Fibroblast of the aortic adventitia (primary cell): Measurements from ENCODE around the gene PIGU. TPM values are rescaled to one million over a fixed set of nuclear protein-coding genes. Genes with fewer than 3 reads are reported as not detected.

ENCODE experiments used
- DNase-seq: peaks from one replicate; pipeline ENCODE4 v3.0.0-alpha.2; 2010; ENCODE audit warnings: low read depth
- H3K4me3 ChIP-seq: 2 replicates; pipeline ENCODE4 v1.5.1; 2011; ENCODE audit warnings: low read depth, mild to moderate bottlenecking, control low read depth, low read length, moderate library complexity
- total RNA-seq: library from RNA; depleted of rRNA; stranded (reverse); fragments of >200 nt; gene quantifications from 2 replicates; pipeline ENCODE4 v1.2.3, GENCODE V29; 2012; ENCODE audit warnings: low replicate concordance
- TF ChIP-seq, protein P1 (sequence below): IDR thresholded peaks from 2 replicates; pipeline ENCODE4 v1.5.1; 2011; ENCODE audit warnings: mild to moderate bottlenecking, low read length, control low read depth, inconsistent platforms; ENCODE audit not compliant: insufficient read depth

PIGU gene
- total RNA-seq, 1 donor = 21.1 TPM

DNA sequence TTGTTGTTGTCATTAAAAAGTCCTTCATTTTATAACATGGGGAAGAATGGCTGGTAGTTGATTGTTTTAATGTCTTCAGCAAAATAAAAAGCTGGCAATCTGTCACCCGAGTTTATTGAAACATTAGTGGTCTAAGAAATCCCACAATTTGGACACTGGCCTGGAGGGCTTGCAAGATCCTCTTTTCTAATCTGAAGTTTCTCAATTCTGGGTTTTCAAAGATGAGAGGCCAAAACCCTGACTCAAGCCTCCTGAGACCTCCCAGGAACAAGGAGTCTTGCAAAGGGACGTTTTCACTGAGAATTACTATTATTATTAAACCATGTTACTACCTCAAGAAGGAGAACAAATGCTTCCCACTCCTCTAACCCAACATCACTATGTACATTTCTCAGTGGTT, 98.9 kb downstream of the PIGU start:
- no peak overlapping the region for H3K4me3 ChIP-seq
- TF ChIP-seq, protein P1, sequence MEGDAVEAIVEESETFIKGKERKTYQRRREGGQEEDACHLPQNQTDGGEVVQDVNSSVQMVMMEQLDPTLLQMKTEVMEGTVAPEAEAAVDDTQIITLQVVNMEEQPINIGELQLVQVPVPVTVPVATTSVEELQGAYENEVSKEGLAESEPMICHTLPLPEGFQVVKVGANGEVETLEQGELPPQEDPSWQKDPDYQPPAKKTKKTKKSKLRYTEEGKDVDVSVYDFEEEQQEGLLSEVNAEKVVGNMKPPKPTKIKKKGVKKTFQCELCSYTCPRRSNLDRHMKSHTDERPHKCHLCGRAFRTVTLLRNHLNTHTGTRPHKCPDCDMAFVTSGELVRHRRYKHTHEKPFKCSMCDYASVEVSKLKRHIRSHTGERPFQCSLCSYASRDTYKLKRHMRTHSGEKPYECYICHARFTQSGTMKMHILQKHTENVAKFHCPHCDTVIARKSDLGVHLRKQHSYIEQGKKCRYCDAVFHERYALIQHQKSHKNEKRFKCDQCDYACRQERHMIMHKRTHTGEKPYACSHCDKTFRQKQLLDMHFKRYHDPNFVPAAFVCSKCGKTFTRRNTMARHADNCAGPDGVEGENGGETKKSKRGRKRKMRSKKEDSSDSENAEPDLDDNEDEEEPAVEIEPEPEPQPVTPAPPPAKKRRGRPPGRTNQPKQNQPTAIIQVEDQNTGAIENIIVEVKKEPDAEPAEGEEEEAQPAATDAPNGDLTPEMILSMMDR = no peak
- DNase-seq = peak; percentile 80

DNA sequence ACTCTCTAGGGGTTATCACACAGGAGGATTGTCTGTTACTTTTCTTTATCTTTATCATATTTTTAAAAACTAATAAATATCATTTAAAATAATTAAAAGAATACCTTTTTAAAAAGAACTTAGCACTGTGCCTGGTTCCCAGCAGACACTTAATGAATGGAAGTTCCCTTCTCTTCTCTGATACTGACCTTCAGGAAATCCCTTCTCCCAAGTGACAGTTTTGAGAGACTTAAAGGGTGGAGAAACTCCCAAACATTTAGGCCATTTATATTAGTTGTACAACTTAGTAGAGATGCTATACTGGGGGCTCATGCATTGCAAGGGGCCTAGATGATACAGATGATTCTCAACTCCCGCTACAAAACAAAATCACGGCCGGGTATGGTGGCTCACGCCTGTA, 99.8 kb downstream of the PIGU start:
- H3K4me3 ChIP-seq = no peak overlapping the region
- TF ChIP-seq, protein P1 = no peak
- no peak for DNase-seq

DNA sequence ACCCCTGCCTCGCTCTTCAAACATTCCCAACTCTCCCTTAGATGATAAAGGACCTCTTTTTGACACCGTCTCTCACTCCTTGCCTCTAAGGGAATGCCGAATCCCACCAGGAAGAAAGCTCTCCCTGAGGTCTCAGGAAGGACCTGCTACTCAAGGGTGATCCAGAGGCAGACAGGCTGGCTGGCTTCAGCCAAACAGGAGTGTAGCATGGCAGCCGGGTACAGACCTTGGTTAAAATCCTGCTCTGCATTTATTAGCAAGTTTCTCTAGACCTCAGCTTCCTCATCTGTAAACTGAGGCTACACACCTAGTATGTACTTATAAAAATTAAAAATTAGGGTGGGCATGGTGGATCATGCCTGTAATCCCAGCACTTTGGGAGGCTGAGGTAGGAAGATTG, 101.1 kb downstream of the PIGU start:
- no peak overlapping the region for H3K4me3 ChIP-seq
- TF ChIP-seq, protein P1 = no peak
- DNase-seq = no peak

DNA sequence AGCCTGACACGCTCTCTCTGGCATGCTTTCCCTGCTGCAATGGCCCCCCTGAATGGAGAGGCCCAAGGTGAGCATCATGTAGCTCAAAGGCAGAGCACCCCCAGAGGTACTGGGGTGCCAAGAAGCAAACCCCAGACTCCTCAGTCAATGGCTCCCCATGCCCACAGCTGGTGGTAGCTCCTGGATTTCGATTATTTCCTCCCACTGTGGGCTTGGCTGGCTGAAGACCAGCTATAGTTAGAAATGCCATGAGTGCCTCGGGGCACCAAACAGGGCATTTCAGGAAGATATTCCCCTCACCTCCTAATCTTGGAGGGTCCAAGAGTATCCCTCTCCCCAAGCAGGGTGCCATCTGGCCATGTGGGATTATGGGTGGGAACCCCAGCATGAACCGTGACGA, 101.6 kb downstream of the PIGU start:
- TF ChIP-seq, protein P1 = no peak
- H3K4me3 ChIP-seq = no peak overlapping the region
- DNase-seq = no peak

DNA sequence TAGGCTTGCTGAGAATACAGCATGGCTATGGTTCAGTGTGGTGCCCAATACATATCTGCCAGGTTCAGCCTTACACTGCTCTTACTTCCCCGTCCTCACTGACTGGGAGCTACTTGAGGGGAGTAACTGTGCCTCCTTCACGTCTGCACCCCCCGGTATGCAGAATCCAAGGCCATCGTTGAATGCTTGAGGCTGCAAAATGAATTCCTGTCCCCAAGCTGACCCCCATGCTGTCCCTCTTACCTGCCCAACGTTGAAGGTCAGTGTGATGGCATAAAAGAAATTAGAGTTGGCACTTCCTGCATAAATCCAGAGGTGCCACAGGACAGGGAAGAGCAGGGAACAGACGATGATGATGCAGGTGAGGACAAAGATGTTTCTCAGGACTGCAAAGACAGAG, 102.0 kb downstream of the PIGU start:
- no peak overlapping the region for H3K4me3 ChIP-seq
- no peak for DNase-seq
- TF ChIP-seq, protein P1 = no peak

DNA sequence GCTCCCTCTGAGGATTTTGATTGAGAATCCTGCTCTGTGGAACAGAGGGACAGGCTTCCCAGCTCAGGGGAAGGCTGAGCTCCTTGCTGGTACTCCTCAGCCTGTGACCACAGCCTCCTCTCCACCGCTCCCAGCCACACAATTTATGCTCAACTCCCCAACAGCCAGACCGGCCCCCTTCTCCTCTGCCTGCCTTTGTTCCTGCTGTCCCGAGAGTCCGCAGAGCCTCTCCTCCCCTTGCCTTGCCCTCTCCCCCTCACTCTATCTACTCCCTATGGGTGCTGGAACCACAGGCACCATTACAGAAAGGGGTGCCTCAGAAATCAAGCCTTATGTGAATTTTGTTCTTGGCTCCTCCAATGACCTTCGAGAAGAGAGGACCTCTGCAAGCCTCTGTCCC, 102.5 kb downstream of the PIGU start:
- H3K4me3 ChIP-seq = no peak overlapping the region
- TF ChIP-seq, protein P1 = no peak
- DNase-seq = no peak

DNA sequence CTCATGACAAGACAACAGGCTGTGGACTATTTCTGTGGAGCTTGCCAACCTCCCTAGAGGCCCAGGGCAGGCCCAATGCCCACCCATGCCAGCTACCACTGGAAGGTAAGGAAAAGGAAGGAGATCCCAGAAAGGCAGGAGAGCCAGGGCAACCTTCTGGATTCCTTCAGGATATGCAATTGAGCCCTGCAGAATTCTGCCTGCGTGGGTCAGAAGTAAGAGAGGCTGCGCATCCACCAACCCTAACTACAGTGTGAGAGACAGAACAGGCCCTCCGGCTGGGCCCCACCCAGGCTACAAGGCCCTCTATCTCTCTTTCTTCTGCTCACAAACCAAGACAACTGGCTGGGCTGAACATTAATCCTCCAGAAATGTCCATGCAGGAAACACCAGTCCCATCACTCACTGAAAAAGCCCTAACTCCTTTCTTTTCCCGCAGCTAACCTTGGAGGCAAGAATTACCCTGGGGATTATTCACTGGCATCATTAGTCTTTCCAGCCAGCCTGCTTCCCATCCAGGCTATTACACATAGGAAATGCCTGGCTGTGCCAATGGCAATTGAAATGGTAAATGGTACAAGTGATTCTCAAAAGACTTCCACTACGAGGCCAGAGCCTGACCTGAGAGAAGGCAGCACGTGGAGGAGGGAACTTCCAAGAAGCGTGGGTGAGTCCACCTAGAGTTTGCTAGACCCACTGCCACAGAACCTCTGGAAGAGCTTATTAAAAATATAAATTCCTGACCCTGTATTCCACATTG, 103.2 kb downstream of the PIGU start:
- no peak for DNase-seq
- TF ChIP-seq, protein P1 = no peak
- no peak overlapping the region for H3K4me3 ChIP-seq
